Right cardiac atrium (tissue), 5 donors: Measurements from ENCODE around the gene SLC16A2. TPM values are rescaled to one million over a fixed set of nuclear protein-coding genes. Genes with fewer than 3 reads are reported as not detected.
A peak's percentile ranks its signal among the peaks of the same experiment; 100 is the strongest.

Experiments used
- ATAC-seq, 2 donors: fragments of 200-7000 bp; cut with Tn5 transposase; one replicate each; pipeline versions ENCODE4 v1.8.0 to v1.9.1; 2020; ENCODE audit warnings: moderate library complexity in 2 of 2, mild to moderate bottlenecking in 1 of 2
- DNase-seq, 3 donors: peaks; one replicate each; pipeline ENCODE4 v3.0.0-alpha.2; 2020
- H3K27ac ChIP-seq: one replicate; pipeline ENCODE4 v1.5.1; 2013; ENCODE audit warnings: mild to moderate bottlenecking, low read length, control low read depth, moderate library complexity
- H3K27me3 ChIP-seq: one replicate; pipeline ENCODE4 v1.6.1; 2013; ENCODE audit not compliant: control insufficient read depth, insufficient read depth
- H3K4me1 ChIP-seq: one replicate; pipeline ENCODE4 v1.6.1; 2013; ENCODE audit warnings: low read length; ENCODE audit not compliant: control insufficient read depth, insufficient read depth
- H3K4me3 ChIP-seq: one replicate; pipeline ENCODE4 v1.5.1; 2013; ENCODE audit warnings: low read length, control low read depth
- H3K9me3 ChIP-seq: one replicate; pipeline ENCODE4 v1.6.1; 2013; ENCODE audit warnings: low read length; ENCODE audit not compliant: control insufficient read depth
- WGBS: extraction: QIAGEN DNeasy Blood & Tissue Kit; methylation state at CpG from one replicate; pipeline ENCODE4 v1.1.7; 2013; 5-methylcytosine and 5-hydroxymethylcytosine counted together
- intact Hi-C, 4 donors: fragments of 100-400 bp; cut with DNase I; formaldehyde crosslinking; loops; one replicate each; pipeline versions ENCODE4 v1.11.0 to v1.14.0; 2022 to 2023
- long read RNA-seq, 4 donors: library from polyadenylated mRNA; unstranded; transcript quantifications; one replicate each; pipeline ENCODE4 v2.0.0, GENCODE V29; 2020 to 2021
- polyA plus RNA-seq: library from polyadenylated mRNA; stranded (reverse); fragments of 200-250 nt; gene quantifications from one replicate; pipeline ENCODE4 v1.2.3, GENCODE V29; 2013
- total RNA-seq, 4 donors: library from RNA; stranded (reverse); fragmentation: NEBNext Ultra II Directional; extraction: Animal tissue kit (Norgen Biotek cat#: 25700); gene quantifications; one replicate each; pipeline ENCODE4 v1.2.1, GENCODE V29; 2021
- donor health status: healthy with polysubstance abuse.
- donor health status: DM: no; HTN: yes; CAD: no.
- donor health status: DM: no; HTN: no; CAD: no.
- donor health status: DM: no; HTN: yes; CAD: no; lungs with severe emphysema.
- donor health status: DM: yes; HTN: yes; CAD: no.

Gene SLC16A2
- 10 to 100 TPM; 11.5 to 17.7 (median 12.9) TPM for total RNA-seq
- 6.8 TPM for polyA plus RNA-seq
- long read RNA-seq, donor 1, full-length matches to known transcripts, result 6 of 13 reads
- long read RNA-seq, donor 1, partial matches to known transcripts, result 0 of 13 reads
- long read RNA-seq, donor 1, other reads (novel, unspliced or antisense), result 7 of 13 reads
- long read RNA-seq, donor 2, full-length matches to known transcripts, result 2 of 5 reads
- long read RNA-seq, donor 2, partial matches to known transcripts, result 3 of 5 reads
- long read RNA-seq, donor 2, other reads (novel, unspliced or antisense), result 0 of 5 reads
- long read RNA-seq, donor 3, full-length matches to known transcripts, result 7 of 15 reads
- long read RNA-seq, donor 3, partial matches to known transcripts, result 8 of 15 reads
- long read RNA-seq, donor 3, other reads (novel, unspliced or antisense), result 0 of 15 reads
- long read RNA-seq, donor 4, full-length matches to known transcripts, result 5 of 8 reads
- long read RNA-seq, donor 4, partial matches to known transcripts, result 1 of 8 reads
- long read RNA-seq, donor 4, other reads (novel, unspliced or antisense), result 2 of 8 reads

- peak within 1 kb of the TSS; percentile 78 for H3K4me3 ChIP-seq
- H3K4me1 ChIP-seq, result peaks cover 3% of the 10 kb centered on the region
- peak within 1 kb of the TSS; percentile 90 for H3K27ac ChIP-seq
- intact Hi-C loops, result no loop called here
- DNase-seq (peak; percentile 80 to 91 (median 89)), ATAC-seq (peak; percentile 83 to 88)
- H3K27me3 ChIP-seq, result no peaks in the 10 kb centered on the region
- WGBS, result under 1% methylated on average over 26 of the region's 33 CpGs
- H3K9me3 ChIP-seq, result no peaks in the 10 kb centered on the region
These were observed at the start of gene SLC16A2 for GRCh38 chrX:74421036-74421739. SLC16A2 (plus strand) TSS chrX:74421493; CDS start chrX:74421638, 145 bp downstream.

- intact Hi-C loops, result no loop called here
- Histone ChIP-seq H3K4me3 (no peak overlapping the region), H3K9me3 (no peaks in the 10 kb centered on the region), H3K4me1 (no peaks in the 10 kb centered on the region), H3K27ac (no peak overlapping the region), H3K27me3 (no peaks in the 10 kb centered on the region)
- DNase-seq, result no peak
- no peak for ATAC-seq
These were observed 49.0 kb upstream of the SLC16A2 start for GRCh38 chrX:74372272-74372671.

GRCh38 chrX:74377282-74377681 is 44.0 kb upstream of the SLC16A2 start:
- Histone ChIP-seq H3K27ac (no peak overlapping the region), H3K4me3 (no peak overlapping the region), H3K27me3 (no peaks in the 10 kb centered on the region), H3K4me1 (no peaks in the 10 kb centered on the region), H3K9me3 (no peaks in the 10 kb centered on the region)
- intact Hi-C loops, result no loop called here
- 72% methylated on average over 1 of the region's 1 CpG for WGBS
- ATAC-seq (no peak), DNase-seq (no peak)

GRCh38 chrX:74382613-74383012 is 38.7 kb upstream of the SLC16A2 start:
- ATAC-seq, result peak; percentile 83 to 89
- H3K4me1 ChIP-seq, result no peaks in the 10 kb centered on the region
- H3K27ac ChIP-seq, result no peak overlapping the region
- intact Hi-C loops, result loop anchor here (2.0 to 10.0 kb wide), 5 partner anchors 62 to 172 kb away; no protein-coding TSS in a partner anchor
- peak; percentile 55 to 82 (median 67) for DNase-seq
- H3K4me3 ChIP-seq, result no peak overlapping the region
- no peaks in the 10 kb centered on the region for H3K9me3 ChIP-seq
- no peaks in the 10 kb centered on the region for H3K27me3 ChIP-seq
- 31% methylated on average over 2 of the region's 2 CpGs for WGBS

- 50% methylated on average over 2 of the region's 2 CpGs for WGBS
- ATAC-seq (peak; percentile 82 to 86), DNase-seq (peak in 2 of 3 donors; percentile 38 to 47)
These were observed 37.7 kb upstream of the SLC16A2 start for GRCh38 chrX:74383611-74384010.

GRCh38 chrX:74389016-74389722 is 32.1 kb upstream of the SLC16A2 start:
- Histone ChIP-seq H3K4me3 (no peak overlapping the region), H3K9me3 (no peaks in the 10 kb centered on the region), H3K4me1 (no peaks in the 10 kb centered on the region), H3K27me3 (no peaks in the 10 kb centered on the region), H3K27ac (no peak overlapping the region)
- intact Hi-C loops, result loop anchor here in 2 of 4 donors (10.0 kb wide), 3 partner anchors 56 to 166 kb away; no protein-coding TSS in a partner anchor
- WGBS, result 88% methylated on average over 2 of the region's 2 CpGs
- DNase-seq (no peak), ATAC-seq (no peak)

More at GRCh38 chrX:74383611-74384010, 37.7 kb upstream of the SLC16A2 start:
- Histone ChIP-seq H3K4me3 (no peak overlapping the region), H3K4me1 (no peaks in the 10 kb centered on the region), H3K9me3 (no peaks in the 10 kb centered on the region), H3K27me3 (no peaks in the 10 kb centered on the region), H3K27ac (no peak overlapping the region)
- intact Hi-C loops, result loop anchor here (2.0 to 10.0 kb wide), 5 partner anchors 61 to 171 kb away; no protein-coding TSS in a partner anchor

- no peak for ATAC-seq
- H3K27me3 ChIP-seq, result no peaks in the 10 kb centered on the region
- H3K27ac ChIP-seq, result no peak overlapping the region
- H3K4me1 ChIP-seq, result no peaks in the 10 kb centered on the region
- intact Hi-C loops, result no loop called here
- no peak for DNase-seq
- no peaks in the 10 kb centered on the region for H3K9me3 ChIP-seq
- WGBS, result 80% methylated on average over 1 of the region's 1 CpG
- no peak overlapping the region for H3K4me3 ChIP-seq
These were observed 25.7 kb upstream of the SLC16A2 start for GRCh38 chrX:74395556-74395955.

GRCh38 chrX:74405973-74406489 is 15.3 kb upstream of the SLC16A2 start:
- Histone ChIP-seq H3K4me3 (no peak overlapping the region), H3K9me3 (no peaks in the 10 kb centered on the region), H3K4me1 (no peaks in the 10 kb centered on the region), H3K27ac (no peak overlapping the region), H3K27me3 (no peaks in the 10 kb centered on the region)
- ATAC-seq, result no peak
- intact Hi-C loops, result no loop called here
- DNase-seq, result no peak
- 84% methylated on average over 2 of the region's 2 CpGs for WGBS

- Histone ChIP-seq H3K9me3 (no peaks in the 10 kb centered on the region), H3K27me3 (no peaks in the 10 kb centered on the region), H3K27ac (no peak overlapping the region), H3K4me3 (no peak overlapping the region), H3K4me1 (no peaks in the 10 kb centered on the region)
- ATAC-seq (no peak), DNase-seq (no peak)
- 86% methylated on average over 1 of the region's 1 CpG for WGBS
- intact Hi-C loops, result no loop called here
These were observed 13.0 kb upstream of the SLC16A2 start for GRCh38 chrX:74408304-74408703.

- Histone ChIP-seq H3K27me3 (no peaks in the 10 kb centered on the region), H3K9me3 (no peaks in the 10 kb centered on the region), H3K4me1 (no peaks in the 10 kb centered on the region), H3K27ac (peak overlapping the region; percentile 62), H3K4me3 (peak overlapping the region; percentile 47)
- intact Hi-C loops, result no loop called here
- WGBS, result 4% methylated on average over 20 of the region's 20 CpGs
- DNase-seq (peak in 1 of 3 donors; percentile 19), ATAC-seq (no peak)
These were observed 1.5 kb upstream of the SLC16A2 start for GRCh38 chrX:74419864-74420195.
